ENCODE data around the gene AZI2. TPM values are rescaled to one million over a fixed set of nuclear protein-coding genes. Genes with fewer than 3 reads are reported as not detected.

Gene AZI2
- total and polyA plus RNA-seq, 10 of the 15 experiments (the other 5 are each of a cell fraction or from before 2014, with no cell fraction given) = 19.9 to 91.7 (median 35.5) TPM

DNA sequence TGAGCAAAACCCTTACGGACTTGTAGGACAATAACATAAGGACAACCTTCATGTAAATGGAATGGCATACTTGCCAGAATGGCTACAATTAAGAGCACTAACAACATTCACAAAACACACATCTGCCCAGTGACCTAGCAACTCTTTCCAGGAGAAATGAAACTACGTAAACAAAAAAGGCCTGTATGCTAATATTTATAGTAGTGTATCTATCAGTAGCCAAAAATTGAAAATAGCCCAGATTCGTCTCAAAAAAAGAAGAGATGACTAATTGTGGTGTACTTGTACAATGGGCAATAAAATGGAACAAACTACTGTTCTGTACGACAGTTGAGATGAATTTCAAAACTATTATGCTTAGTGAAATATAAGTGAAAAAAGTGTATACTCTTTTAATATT, 68.9 kb downstream of the AZI2 start:
- Histone ChIP-seq H4K20me1 (ENCODE audit: control insufficient read depth, insufficient read depth) (no peaks in the 10 kb centered on the region), H3K79me2 (ENCODE audit: control insufficient read depth, insufficient read depth, low read length) (no peaks in the 10 kb centered on the region; the same call in 1 of the 2 replicates), H3K9ac (ENCODE audit: control insufficient read depth, insufficient read depth, low read length) (no peak overlapping the region), H3K4me2 (ENCODE audit: control insufficient read depth, insufficient read depth) (no peak overlapping the region), H3K27ac (ENCODE audit: control insufficient read depth, insufficient read depth) (no peak overlapping the region), H3K36me3 (ENCODE audit: control insufficient read depth in 2 of 2, insufficient read depth in 2 of 2, low read length in 1 of 2) (peaks cover 4 to 5% of the 10 kb centered on the region in 2 experiments; a peak in 3 of 4 replicates), H3K9me3 (replicated peaks; ENCODE audit: control insufficient read depth, insufficient read depth, low read length) (no peaks in the 10 kb centered on the region; the same call in 2 of the 3 replicates), H2AFZ (ENCODE audit: control insufficient read depth, low read depth, low read length) (no peak overlapping the region), H3K4me3 (no peak overlapping the region), H3K4me1 (ENCODE audit: control insufficient read depth, insufficient read depth, low read length) (no peaks in the 10 kb centered on the region), H3K27me3 (replicated peaks in 1 of 2; ENCODE audit: control insufficient read depth in 2 of 2, insufficient read depth in 2 of 2, low read length in 1 of 2) (no peaks in the 10 kb centered on the region)
- ChIA-PET RAD21 (ENCODE audit: unreplicated experiment) (interaction anchor here (2.6 kb wide), 1 partner anchor 26 kb away, joined by 8 read pairs; no protein-coding TSS in a partner anchor), POLR2A (interaction anchor here (0.5 to 1.2 kb wide), 3 partner anchors 123 to 810 kb away, joined by 3 to 4 read pairs (median 4); no protein-coding TSS in a partner anchor), SMC1A (ENCODE audit: uncharacterized antibody, unreplicated experiment) (interaction anchor here (2.6 kb wide), 1 partner anchor 11 kb away, joined by 15 read pairs; no protein-coding TSS in a partner anchor), CTCF (interaction anchor here (1.2 kb wide), 1 partner anchor 8 kb away, joined by 4 read pairs; no protein-coding TSS in a partner anchor)
- in situ Hi-C loops (cut with MboI) = no loop called here
- no TSS peak for BruUV-seq (replicated peaks)
- DNase-seq (ENCODE audit: low read depth, low spot score) (no peak), ATAC-seq (no peak), FAIRE-seq (no peak)
- WGBS (ENCODE audit: insufficient coverage, insufficient replicate concordance, low lambda C conversion rate, missing lambda C conversion rate) = 70% methylated on average over 4 of the region's 4 CpGs
- intact Hi-C loops (cut with micrococcal nuclease; ENCODE audit: unreplicated experiment) = no loop called here
- TF ChIP-seq, protein P1, sequence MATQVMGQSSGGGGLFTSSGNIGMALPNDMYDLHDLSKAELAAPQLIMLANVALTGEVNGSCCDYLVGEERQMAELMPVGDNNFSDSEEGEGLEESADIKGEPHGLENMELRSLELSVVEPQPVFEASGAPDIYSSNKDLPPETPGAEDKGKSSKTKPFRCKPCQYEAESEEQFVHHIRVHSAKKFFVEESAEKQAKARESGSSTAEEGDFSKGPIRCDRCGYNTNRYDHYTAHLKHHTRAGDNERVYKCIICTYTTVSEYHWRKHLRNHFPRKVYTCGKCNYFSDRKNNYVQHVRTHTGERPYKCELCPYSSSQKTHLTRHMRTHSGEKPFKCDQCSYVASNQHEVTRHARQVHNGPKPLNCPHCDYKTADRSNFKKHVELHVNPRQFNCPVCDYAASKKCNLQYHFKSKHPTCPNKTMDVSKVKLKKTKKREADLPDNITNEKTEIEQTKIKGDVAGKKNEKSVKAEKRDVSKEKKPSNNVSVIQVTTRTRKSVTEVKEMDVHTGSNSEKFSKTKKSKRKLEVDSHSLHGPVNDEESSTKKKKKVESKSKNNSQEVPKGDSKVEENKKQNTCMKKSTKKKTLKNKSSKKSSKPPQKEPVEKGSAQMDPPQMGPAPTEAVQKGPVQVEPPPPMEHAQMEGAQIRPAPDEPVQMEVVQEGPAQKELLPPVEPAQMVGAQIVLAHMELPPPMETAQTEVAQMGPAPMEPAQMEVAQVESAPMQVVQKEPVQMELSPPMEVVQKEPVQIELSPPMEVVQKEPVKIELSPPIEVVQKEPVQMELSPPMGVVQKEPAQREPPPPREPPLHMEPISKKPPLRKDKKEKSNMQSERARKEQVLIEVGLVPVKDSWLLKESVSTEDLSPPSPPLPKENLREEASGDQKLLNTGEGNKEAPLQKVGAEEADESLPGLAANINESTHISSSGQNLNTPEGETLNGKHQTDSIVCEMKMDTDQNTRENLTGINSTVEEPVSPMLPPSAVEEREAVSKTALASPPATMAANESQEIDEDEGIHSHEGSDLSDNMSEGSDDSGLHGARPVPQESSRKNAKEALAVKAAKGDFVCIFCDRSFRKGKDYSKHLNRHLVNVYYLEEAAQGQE (IDR thresholded peaks at IDR 0.05; ENCODE audit: low read depth, low read length) = no peak
- TF ChIP-seq SIX5 (IDR thresholded peaks at IDR 0.05; ENCODE audit: low read depth, low read length, severe bottlenecking) (no peak), PML (IDR thresholded peaks at IDR 0.05; ENCODE audit: low read length) (no peak), EED (IDR thresholded peaks at IDR 0.05; ENCODE audit: low read depth) (no peak), NR2F1 (conservative IDR thresholded peaks at IDR 0.05) (no peak), CBFB (IDR thresholded peaks at IDR 0.05; ENCODE audit: low read depth) (no peak), SUZ12 (IDR thresholded peaks at IDR 0.05; ENCODE audit: unreplicated experiment) (no peak), SREBF1 (IDR thresholded peaks at IDR 0.05; ENCODE audit: low read length) (no peak), BCLAF1 (IDR thresholded peaks at IDR 0.05) (no peak)
- TF ChIP-seq, protein P2, sequence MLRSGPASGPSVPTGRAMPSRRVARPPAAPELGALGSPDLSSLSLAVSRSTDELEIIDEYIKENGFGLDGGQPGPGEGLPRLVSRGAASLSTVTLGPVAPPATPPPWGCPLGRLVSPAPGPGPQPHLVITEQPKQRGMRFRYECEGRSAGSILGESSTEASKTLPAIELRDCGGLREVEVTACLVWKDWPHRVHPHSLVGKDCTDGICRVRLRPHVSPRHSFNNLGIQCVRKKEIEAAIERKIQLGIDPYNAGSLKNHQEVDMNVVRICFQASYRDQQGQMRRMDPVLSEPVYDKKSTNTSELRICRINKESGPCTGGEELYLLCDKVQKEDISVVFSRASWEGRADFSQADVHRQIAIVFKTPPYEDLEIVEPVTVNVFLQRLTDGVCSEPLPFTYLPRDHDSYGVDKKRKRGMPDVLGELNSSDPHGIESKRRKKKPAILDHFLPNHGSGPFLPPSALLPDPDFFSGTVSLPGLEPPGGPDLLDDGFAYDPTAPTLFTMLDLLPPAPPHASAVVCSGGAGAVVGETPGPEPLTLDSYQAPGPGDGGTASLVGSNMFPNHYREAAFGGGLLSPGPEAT (IDR thresholded peaks at IDR 0.05; ENCODE audit: low read depth) = no peak

Data from GM12878 (cell line).